Endothelial cell of umbilical vein (primary cell): ENCODE measurements around the gene ELOVL5. TPM values are rescaled to one million over a fixed set of nuclear protein-coding genes. Genes with fewer than 3 reads are reported as not detected.

Experiments
- BruUV-seq: library from RNA; stranded (reverse); fragments of 400-500 nt; replicated peaks from 2 replicates; lab custom pipeline; 2021; lab: Mats Ljungman, UMichigan
- CTCF ChIA-PET: fragments of 300-600, 350-600 bp; sonication (Branson Sonifier 250); formaldehyde crosslinking; loops from one replicate; lab custom pipeline; 2021; ENCODE audit warnings: antibody characterized with exemption, inconsistent platforms; lab: Charles Lee
- POLR2A ChIA-PET: fragments of 300-600, 350-600 bp; sonication (Branson Sonifier 250); formaldehyde crosslinking; loops from one replicate; lab custom pipeline; 2021; ENCODE audit warnings: antibody characterized with exemption, inconsistent platforms; lab: Charles Lee
- DNase-seq: peaks from one replicate; pipeline ENCODE4 v3.0.0-alpha.2; 2011; ENCODE audit warnings: low read depth, low spot score
- FAIRE-seq: peaks from 2 replicates; lab custom pipeline; 2011; peaks lifted over from hg19 to GRCh38; lab: Jason Lieb, UNC
- H2AFZ ChIP-seq: 2 replicates; pipeline ENCODE4 v1.6.0; 2012; ENCODE audit warnings: low read depth, low read length, control low read depth, inconsistent platforms
- H3K27ac ChIP-seq: 2 replicates; pipeline ENCODE4 v1.5.1; 2011; ENCODE audit warnings: low read depth, mild to moderate bottlenecking, control low read depth, low read length, moderate library complexity; ENCODE audit not compliant: insufficient read depth
- H3K27me3 ChIP-seq, 2 experiments: 2 replicates each; pipeline versions ENCODE4 v1.6.0 to v1.6.1; 2011; ENCODE audit warnings: low read length in 2 of 2, mixed read lengths in 1 of 2; ENCODE audit not compliant: control insufficient read depth in 2 of 2, insufficient read depth in 2 of 2
- H3K36me3 ChIP-seq, 2 experiments: 2 replicates in 1 of 2; 3 replicates in 1 of 2; pipeline ENCODE4 v1.5.1; 2011; ENCODE audit warnings: low read length in 2 of 2, mild to moderate bottlenecking in 1 of 2, moderate library complexity in 1 of 2; ENCODE audit not compliant: control insufficient read depth in 2 of 2, insufficient read depth in 2 of 2; ENCODE audit errors: extremely low read depth in 1 of 2
- H3K4me1 ChIP-seq: 3 replicates; pipeline ENCODE4 v1.5.1; 2011; ENCODE audit warnings: mild to moderate bottlenecking, low read length; ENCODE audit not compliant: control insufficient read depth, insufficient read depth; ENCODE audit errors: extremely low read depth
- H3K4me2 ChIP-seq: 2 replicates; pipeline ENCODE4 v1.6.1; 2011; ENCODE audit warnings: low read length, control low read depth, mixed read lengths; ENCODE audit not compliant: insufficient read depth
- H3K4me3 ChIP-seq, 3 experiments: fragments of 200-600 bp in 1 of 3; sonication (generic), shearing (Covaris generic) in 1 of 3; replicated peaks in 1 of 3; 2 replicates each; pipeline ENCODE4 v1.5.1; 2011 to 2016; ENCODE audit warnings: control low read depth in 3 of 3, low read length in 3 of 3, mild to moderate bottlenecking in 2 of 3, inconsistent platforms in 1 of 3, low read depth in 1 of 3, moderate library complexity in 1 of 3; ENCODE audit not compliant: insufficient read depth in 1 of 3
- H3K79me2 ChIP-seq: 2 replicates; pipeline ENCODE4 v1.6.0; 2012; ENCODE audit warnings: low read length, inconsistent platforms; ENCODE audit not compliant: control insufficient read depth, insufficient read depth
- H3K9ac ChIP-seq: replicated peaks from 2 replicates; pipeline ENCODE3; 2011; ENCODE audit warnings: low read length, control low read depth; ENCODE audit not compliant: insufficient read depth; ENCODE audit errors: extremely low read depth
- H3K9me1 ChIP-seq: replicated peaks from 3 replicates; pipeline ENCODE4 v1.6.0; 2011; ENCODE audit warnings: mild to moderate bottlenecking, low read length; ENCODE audit not compliant: control insufficient read depth, insufficient read depth; ENCODE audit errors: extremely low read depth
- H3K9me3 ChIP-seq: replicated peaks from 2 replicates; pipeline ENCODE4 v1.5.1; 2012; ENCODE audit warnings: low read length, inconsistent platforms; ENCODE audit not compliant: control insufficient read depth, insufficient read depth
- H4K20me1 ChIP-seq: replicated peaks from 2 replicates; pipeline ENCODE3; 2011; ENCODE audit warnings: mild to moderate bottlenecking, low read length; ENCODE audit not compliant: control insufficient read depth, insufficient read depth; ENCODE audit errors: extremely low read depth
- EZH2 ChIP-seq: IDR thresholded peaks from 2 replicates; pipeline ENCODE4 v1.6.1; 2012; ENCODE audit warnings: borderline replicate concordance, low read depth, mild to moderate bottlenecking, moderate library complexity, low read length, inconsistent platforms; ENCODE audit not compliant: severe bottlenecking
- FOS ChIP-seq: IDR thresholded peaks from 2 replicates; pipeline ENCODE4 v1.6.1; 2011; ENCODE audit warnings: mild to moderate bottlenecking, low read length, moderate library complexity, borderline replicate concordance; ENCODE audit not compliant: insufficient read depth
- GATA2 ChIP-seq: IDR thresholded peaks from 2 replicates; pipeline ENCODE4 v1.7.0; 2011; ENCODE audit warnings: low read depth, mild to moderate bottlenecking, moderate library complexity, mixed read lengths, low read length; ENCODE audit not compliant: insufficient read length, insufficient read depth
- JUN ChIP-seq: IDR thresholded peaks from 2 replicates; pipeline ENCODE4 v1.6.1; 2011; ENCODE audit warnings: borderline replicate concordance, low read depth; ENCODE audit not compliant: insufficient read length, insufficient read depth
- MAX ChIP-seq: IDR thresholded peaks from 2 replicates; pipeline ENCODE4 v1.6.1; 2011; ENCODE audit not compliant: insufficient read depth, insufficient read length
- MYC ChIP-seq: IDR thresholded peaks from one replicate; pipeline ENCODE4 v1.6.1; 2011; ENCODE audit warnings: mild to moderate bottlenecking, low read depth, low read length
- POLR2A ChIP-seq: IDR thresholded peaks from 2 replicates; pipeline ENCODE4 v1.6.1; 2012; ENCODE audit warnings: low read depth, mild to moderate bottlenecking, control low read depth, low read length
- POLR2AphosphoS5 ChIP-seq: IDR thresholded peaks from 2 replicates; pipeline ENCODE4 v1.6.1; 2012; ENCODE audit warnings: low read depth, mild to moderate bottlenecking, control low read depth, low read length, moderate library complexity; ENCODE audit not compliant: insufficient read depth
- dilution Hi-C: fragments of 300-500 bp; cut with MboI; formaldehyde crosslinking; loops from one replicate; pipeline ENCODE4 v1.15.0; 2019; ENCODE audit warnings: low sequenced_read_pairs; ENCODE audit not compliant: extremely low pct_ligation_motif_present
- intact Hi-C: fragments of 100-400 bp; cut with micrococcal nuclease; formaldehyde crosslinking; loops from one replicate; pipeline ENCODE4 v1.10.0; 2022
- polyA plus RNA-seq, 4 experiments: library from polyadenylated mRNA; depleted of rRNA in 3 of 4; stranded (reverse) in 3 of 4; unstranded in 1 of 4; fragments of >200 nt; gene quantifications; 2 replicates each; pipeline versions ENCODE4 v1.2.1 to v1.2.3, GENCODE V29; 2011 to 2012; ENCODE audit warnings: missing spikeins in 1 of 4
- total RNA-seq: library from RNA; stranded (reverse); gene quantifications from 2 replicates; pipeline ENCODE4 v1.2.3, GENCODE V29; 2021
- TF ChIP-seq, protein P1 (sequence below), 2 donors: IDR thresholded peaks; 1 replicate in 1 of 2; 2 replicates in 1 of 2; pipeline ENCODE4 v1.5.1; 2011; ENCODE audit warnings: low read length in 2 of 2, mild to moderate bottlenecking in 2 of 2, moderate library complexity in 2 of 2, control low read depth in 1 of 2, inconsistent platforms in 1 of 2, low read depth in 1 of 2; ENCODE audit not compliant: insufficient read depth in 1 of 2; ENCODE audit errors: extremely low read depth in 1 of 2

ELOVL5 gene
- total and polyA plus RNA-seq, 2 donors (not counting 3 experiments of a cell fraction or from before 2014, with no cell fraction given): 85.9 to 140 TPM

- peaks cover 80% of the 10 kb centered on the region for H3K79me2 ChIP-seq
- no peak overlapping the region for H3K4me2 ChIP-seq
- H2AFZ ChIP-seq: no peak overlapping the region
- no TSS peak for BruUV-seq
- dilution Hi-C loops: no loop called here
- peak; percentile 21 for FAIRE-seq
- no peaks in the 10 kb centered on the region for H3K9me1 ChIP-seq
- H3K9ac ChIP-seq: no peak overlapping the region
- intact Hi-C loops: loop anchor here (10.0 kb wide), 1 partner anchor 236 kb away; the partner anchor contains the start of gene GCLC
- peaks cover 33% of the 10 kb centered on the region for H3K4me1 ChIP-seq
- ChIA-PET POLR2A (no interaction called here), CTCF (interaction anchor here (1.2 kb wide), 1 partner anchor 19 kb away, joined by 3 read pairs; no protein-coding TSS in a partner anchor)
- peak overlapping the region; percentile 34 for H3K27ac ChIP-seq
- no peaks in the 10 kb centered on the region for H3K9me3 ChIP-seq
- H3K27me3 ChIP-seq: no peaks in the 10 kb centered on the region
- TF ChIP-seq, protein P1, sequence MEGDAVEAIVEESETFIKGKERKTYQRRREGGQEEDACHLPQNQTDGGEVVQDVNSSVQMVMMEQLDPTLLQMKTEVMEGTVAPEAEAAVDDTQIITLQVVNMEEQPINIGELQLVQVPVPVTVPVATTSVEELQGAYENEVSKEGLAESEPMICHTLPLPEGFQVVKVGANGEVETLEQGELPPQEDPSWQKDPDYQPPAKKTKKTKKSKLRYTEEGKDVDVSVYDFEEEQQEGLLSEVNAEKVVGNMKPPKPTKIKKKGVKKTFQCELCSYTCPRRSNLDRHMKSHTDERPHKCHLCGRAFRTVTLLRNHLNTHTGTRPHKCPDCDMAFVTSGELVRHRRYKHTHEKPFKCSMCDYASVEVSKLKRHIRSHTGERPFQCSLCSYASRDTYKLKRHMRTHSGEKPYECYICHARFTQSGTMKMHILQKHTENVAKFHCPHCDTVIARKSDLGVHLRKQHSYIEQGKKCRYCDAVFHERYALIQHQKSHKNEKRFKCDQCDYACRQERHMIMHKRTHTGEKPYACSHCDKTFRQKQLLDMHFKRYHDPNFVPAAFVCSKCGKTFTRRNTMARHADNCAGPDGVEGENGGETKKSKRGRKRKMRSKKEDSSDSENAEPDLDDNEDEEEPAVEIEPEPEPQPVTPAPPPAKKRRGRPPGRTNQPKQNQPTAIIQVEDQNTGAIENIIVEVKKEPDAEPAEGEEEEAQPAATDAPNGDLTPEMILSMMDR (IDR thresholded peaks at IDR 0.05; ENCODE audit: extremely low read depth in 1 of 2, insufficient read depth in 1 of 2, low read depth in 1 of 2, low read length in 2 of 2): no peak
- TF ChIP-seq FOS (no peak), GATA2 (no peak), MAX (no peak), JUN (no peak), POLR2AphosphoS5 (no peak), MYC (no peak), EZH2 (no peak), POLR2A (no peak)
- H3K4me3 ChIP-seq: no peak overlapping the region
- peak; percentile 29 for DNase-seq
- H3K36me3 ChIP-seq: no peaks in the 10 kb centered on the region
- H4K20me1 ChIP-seq: no peaks in the 10 kb centered on the region
These were observed 39.5 kb downstream of the ELOVL5 start for GRCh38 chr6:53309059-53309900.
